GM21723 (cell line): ENCODE measurements around the gene CCNA1.

Experiments used
- ATAC-seq: cut with Tn5 transposase; IDR thresholded peaks from one replicate; pipeline ENCODE4 v1.9.1; 2021; ENCODE audit warnings: mild to moderate bottlenecking, moderate library complexity; ENCODE audit not compliant: unreplicated experiment

The CCNA1 gene

GRCh38 chr13:36432106-36432544, at the start of gene CCNA1:
TSS of gene CCNA1 (plus strand) at chr13:36432495. CDS start at chr13:36433057, 562 bp downstream.
- peak; percentile 56 for ATAC-seq

GRCh38 chr13:36385489-36385888, 46.8 kb upstream of the CCNA1 start:
- ATAC-seq: no peak

GRCh38 chr13:36395280-36395679, 37.0 kb upstream of the CCNA1 start:
- ATAC-seq: no peak

DNA sequence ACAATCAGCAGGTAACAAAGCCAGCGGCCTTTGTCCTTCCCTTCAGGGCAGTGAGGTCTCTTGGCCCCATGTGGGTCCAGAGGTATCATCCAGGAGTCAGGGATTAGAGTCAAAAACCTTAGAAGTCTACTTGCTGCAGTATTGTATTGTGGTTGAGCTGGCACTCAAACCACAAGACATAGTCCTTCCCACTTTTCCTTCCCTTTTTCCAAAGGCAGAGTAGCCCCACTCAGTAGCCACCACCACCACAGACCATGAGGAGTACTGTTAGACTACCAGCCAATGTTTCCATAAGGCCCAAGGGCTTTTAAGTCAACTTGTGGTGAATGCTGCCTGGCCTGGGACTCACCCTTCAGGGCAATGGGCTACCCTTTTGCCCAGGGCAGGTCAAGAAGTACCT, 27.1 kb upstream of the CCNA1 start:
- ATAC-seq: no peak

- ATAC-seq: no peak
These were observed 19.6 kb upstream of the CCNA1 start for GRCh38 chr13:36412736-36413135.

GRCh38 chr13:36413161-36413560, 19.1 kb upstream of the CCNA1 start:
- ATAC-seq: no peak

DNA sequence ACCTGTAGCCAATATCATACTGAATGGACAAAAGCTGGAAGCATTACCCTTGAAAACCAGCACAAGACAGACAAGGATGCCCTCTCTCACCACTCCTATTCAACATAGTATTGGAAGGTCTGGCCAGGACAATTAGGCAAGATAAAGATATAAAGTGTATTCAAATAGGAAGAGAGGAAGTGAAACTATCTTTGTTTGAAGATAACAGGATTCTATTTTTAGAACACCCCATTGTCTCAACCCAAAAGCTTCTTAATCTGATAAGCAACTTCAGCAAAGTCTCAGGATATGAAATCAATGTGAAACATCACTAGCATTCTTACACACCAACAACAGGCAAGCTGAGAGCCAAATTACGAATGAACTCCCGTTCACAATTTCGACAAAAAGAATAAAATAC, 17.8 kb upstream of the CCNA1 start:
- ATAC-seq: no peak

GRCh38 chr13:36417331-36417730, 15.0 kb upstream of the CCNA1 start:
- ATAC-seq: no peak

GRCh38 chr13:36418022-36418805, 14.1 kb upstream of the CCNA1 start:
- ATAC-seq: peak; percentile 84

GRCh38 chr13:36420437-36420891, 11.8 kb upstream of the CCNA1 start:
- ATAC-seq: peak; percentile 80

DNA sequence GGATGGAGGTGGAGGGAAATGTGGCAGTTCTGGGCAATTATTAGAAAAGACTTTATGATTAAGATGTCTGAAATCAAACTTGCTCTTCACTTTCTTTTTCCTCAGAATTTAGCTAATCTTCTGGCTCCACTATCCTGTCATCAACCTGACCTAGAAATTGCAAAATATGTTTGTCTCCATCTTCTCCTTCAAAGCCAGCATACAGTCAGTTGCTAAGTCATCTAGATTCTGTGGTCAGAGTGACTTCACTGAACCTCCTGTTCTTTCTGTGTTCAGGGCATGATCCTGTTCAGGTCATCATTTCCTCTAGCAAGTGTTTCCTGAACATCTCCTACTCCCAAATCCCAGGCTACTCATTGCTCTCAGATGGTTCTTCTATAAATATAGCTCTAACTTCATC, 10.8 kb upstream of the CCNA1 start:
- ATAC-seq: no peak

GRCh38 chr13:36428086-36428485, 4.2 kb upstream of the CCNA1 start:
- no peak for ATAC-seq

GRCh38 chr13:36430247-36431203, 1.8 kb upstream of the CCNA1 start:
- no peak for ATAC-seq

DNA sequence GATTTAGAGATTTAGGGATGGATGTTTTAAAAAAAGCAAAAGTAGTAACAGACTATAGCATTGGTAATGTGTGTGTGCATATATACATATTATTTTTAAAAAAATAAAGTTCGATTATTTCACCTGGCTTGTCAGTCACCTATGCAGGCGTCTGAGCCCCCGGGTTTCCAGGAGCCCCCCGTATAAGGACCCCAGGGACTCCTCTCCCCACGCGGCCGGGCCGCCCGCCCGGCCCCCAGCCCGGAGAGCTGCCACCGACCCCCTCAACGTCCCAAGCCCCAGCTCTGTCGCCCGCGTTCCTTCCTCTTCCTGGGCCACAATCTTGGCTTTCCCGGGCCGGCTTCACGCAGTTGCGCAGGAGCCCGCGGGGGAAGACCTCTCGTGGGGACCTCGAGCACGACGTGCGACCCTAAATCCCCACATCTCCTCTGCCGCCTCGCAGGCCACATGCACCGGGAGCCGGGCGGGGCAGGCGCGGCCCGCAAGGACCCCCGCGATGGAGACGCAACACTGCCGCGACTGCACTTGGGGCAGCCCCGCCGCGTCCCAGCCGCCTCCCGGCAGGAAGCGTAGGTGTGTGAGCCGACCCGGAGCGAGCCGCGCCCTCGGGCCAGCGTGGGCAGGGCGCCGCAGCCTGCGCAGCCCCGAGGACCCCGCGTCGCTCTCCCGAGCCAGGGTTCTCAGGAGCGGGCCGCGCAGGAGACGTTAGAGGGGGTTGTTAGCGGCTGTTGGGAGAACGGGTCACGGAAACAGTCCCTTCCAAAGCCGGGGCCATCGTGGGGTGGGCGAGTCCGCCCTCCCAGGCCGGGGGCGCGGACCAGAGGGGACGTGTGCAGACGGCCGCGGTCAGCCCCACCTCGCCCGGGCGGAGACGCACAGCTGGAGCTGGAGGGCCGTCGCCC, 840 bp upstream of the CCNA1 start:
- ATAC-seq: peak; percentile 60

DNA sequence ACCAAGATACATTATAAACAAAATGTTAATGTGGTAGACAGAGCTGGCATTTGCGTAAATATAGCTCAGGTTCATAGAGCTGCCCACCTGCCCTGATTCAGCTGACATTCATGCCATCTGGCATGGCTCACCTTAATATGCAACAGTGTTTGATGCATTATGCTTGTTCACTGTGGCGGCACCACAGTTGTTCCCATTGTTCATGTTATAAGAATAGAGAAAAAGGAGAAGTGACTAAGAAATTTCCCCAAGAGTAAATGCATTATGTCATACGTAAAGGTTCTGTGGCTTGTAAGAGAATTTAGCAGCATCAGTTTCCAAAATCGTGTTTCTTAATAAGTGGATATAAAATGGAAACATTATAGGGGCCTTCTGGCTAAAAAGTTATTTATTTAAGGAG, 4.5 kb downstream of the CCNA1 start:
- no peak for ATAC-seq

DNA sequence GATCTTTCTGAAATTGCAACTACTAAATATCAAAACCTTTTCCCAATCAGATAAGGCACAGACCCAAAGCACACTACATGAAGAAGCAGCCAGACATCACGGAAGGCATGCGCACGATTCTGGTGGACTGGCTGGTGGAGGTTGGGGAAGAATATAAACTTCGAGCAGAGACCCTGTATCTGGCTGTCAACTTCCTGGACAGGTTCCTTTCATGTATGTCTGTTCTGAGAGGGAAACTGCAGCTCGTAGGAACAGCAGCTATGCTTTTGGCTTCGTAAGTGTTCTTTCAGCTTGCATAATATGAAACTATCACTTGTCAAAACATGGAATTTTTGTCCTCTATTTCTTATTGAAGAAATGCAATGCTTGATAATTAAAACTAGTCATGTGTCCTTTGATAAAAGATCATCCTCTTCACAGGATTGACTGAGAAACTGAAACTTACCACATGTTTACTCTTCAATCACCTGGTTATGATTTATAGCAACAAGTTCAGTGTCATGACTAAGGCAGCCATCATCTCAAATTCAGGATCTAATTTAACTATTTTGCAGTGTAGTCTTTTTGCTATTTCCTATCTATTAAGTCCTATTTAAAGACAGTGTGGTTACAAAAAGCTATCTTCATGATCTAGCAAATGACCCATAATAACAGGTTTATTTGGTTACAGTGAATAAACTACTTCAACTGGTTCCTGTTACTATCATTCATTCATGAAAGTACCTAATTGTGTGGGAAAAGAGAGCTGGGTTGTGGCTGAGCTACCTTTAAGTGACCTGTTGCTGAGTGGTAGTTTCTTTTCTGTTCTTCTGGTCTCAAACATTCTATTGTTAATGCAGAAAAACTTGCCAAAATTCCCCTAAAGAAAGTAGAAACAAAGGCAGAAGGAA, 6.5 kb downstream of the CCNA1 start:
- ATAC-seq: no peak

DNA sequence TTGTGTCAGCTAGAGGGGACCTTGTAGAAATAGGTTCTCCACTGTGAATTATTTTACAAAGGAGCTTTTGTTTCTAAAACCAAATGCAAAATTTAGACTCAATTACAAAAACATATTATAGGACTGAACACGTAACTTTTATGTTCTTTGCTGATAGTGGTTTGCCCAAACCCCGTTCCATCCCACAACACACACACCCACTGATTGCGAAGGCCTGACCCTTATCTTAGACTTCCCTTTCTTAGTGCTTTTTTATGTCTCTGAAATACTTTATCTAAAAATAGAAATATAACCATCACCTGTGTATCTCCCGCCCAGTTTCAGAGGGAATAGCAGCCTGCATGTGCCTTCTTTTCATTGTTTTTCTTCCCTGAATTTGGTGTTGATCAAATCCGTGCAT, 13.0 kb downstream of the CCNA1 start:
- no peak for ATAC-seq

DNA sequence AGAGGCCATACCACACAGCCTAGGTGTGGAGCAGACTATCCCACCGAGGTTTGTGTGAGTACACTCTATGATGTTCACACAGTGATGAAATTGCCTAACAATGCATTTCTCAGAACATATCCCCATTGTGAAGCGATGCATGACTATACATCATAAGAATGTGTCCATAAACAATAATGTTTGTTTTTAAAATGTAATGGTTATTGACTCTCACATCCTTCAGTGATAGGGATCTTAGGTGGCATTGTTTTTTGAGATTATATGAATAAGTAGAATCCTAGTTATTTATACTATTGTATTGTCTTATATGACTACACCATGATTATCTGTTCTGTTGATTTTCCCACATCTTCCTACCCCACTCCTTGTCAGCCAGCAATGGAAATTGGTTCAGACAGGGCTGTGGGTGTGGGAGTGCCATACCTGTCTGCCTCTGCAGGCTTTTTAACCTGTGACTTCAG, 13.6 kb downstream of the CCNA1 start:
- ATAC-seq: no peak

DNA sequence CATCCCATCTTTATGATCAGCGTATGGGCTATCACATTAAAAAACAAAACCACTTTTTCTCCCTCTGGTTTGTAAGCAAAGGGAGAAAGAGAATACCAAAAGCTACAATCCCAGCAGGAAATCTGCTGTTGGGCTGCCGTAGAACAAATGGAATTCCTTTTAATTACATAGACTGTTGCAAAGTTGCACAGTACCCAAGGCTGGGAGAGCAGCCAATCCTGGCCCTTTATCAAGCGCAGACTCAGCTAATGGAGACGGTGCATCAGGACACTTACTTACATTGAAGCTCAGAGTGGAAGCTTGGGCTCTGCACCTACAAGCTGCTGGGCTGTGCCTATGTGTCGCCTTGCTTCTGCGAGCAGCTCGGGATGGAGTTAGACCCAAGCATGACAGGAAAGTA, 15.2 kb downstream of the CCNA1 start:
- no peak for ATAC-seq

GRCh38 chr13:36450534-36450933, 18.2 kb downstream of the CCNA1 start:
- no peak for ATAC-seq
